ENCODE data around the gene E2F4. TPM values are rescaled to one million over a fixed set of nuclear protein-coding genes. Genes with fewer than 3 reads are reported as not detected.
A peak's percentile ranks its signal among the peaks of the same experiment; 100 is the strongest.

Gene E2F4
- total and polyA plus RNA-seq, 2 of the 13 experiments (the other 11 are each of a cell fraction or from before 2014, with no cell fraction given): 84.8 to 91.2 TPM

DNA sequence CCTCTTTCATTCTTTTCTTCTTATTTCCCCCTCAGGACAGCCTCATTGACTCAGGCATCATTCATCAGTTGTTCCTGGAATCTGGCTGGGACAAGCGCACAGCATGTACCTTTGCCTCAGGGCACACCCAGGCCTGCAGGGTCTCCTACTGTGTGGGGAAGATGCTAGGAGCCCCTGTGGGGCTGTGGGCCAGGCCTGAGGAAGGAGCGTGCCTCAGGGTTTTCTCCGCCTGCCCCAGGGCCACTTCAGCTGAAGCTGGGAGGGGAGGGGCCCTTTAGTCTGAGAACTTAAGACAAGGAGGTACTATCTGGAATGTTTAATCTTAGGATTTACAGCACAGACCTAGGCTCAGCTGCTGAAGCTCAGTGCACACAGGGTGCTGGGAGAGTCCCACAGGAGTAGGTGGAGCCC lies 14.9 kb downstream of the E2F4 start:
- Histone ChIP-seq H3K4me1 (ENCODE audit: insufficient read depth, low read length) (peaks cover 55% of the 10 kb centered on the region), H4K20me1 (ENCODE audit: insufficient read depth, low read length) (no peaks in the 10 kb centered on the region), H3K36me3 (replicated peaks in 1 of 2; ENCODE audit: control insufficient read depth in 1 of 2, insufficient read depth in 2 of 2, low read length in 2 of 2) (peaks cover 14 to 15% of the 10 kb centered on the region in 2 experiments; a peak in 4 of 5 replicates), H3K79me2 (ENCODE audit: insufficient read depth, low read length) (no peaks in the 10 kb centered on the region), H3K4me2 (ENCODE audit: low read depth, low read length) (peak overlapping the region; percentile 4; the same call in 1 of the 2 replicates), H3K9ac (ENCODE audit: insufficient read depth, low read depth, low read length) (peak overlapping the region; percentile 5; the same call in 1 of the 2 replicates), H3K9me3 (ENCODE audit: low read length) (no peaks in the 10 kb centered on the region), H3K27ac (ENCODE audit: extremely low read length, insufficient read depth, low read length) (no peak overlapping the region), H3K4me3 (replicated peaks in 1 of 3; ENCODE audit: insufficient read depth in 1 of 3, low read depth in 2 of 3, low read length in 3 of 3) (no peak overlapping the region), H2AFZ (ENCODE audit: low read length) (no peak overlapping the region), H3K27me3 (ENCODE audit: control insufficient read depth in 1 of 2, insufficient read depth in 2 of 2, low read length in 2 of 2) (no peaks in the 10 kb centered on the region)
- BruUV-seq (replicated peaks): no TSS peak
- in situ Hi-C loops (cut with HindIII; ENCODE audit: extremely low pct_ligation_motif_present, low pct_unique_long_range_greater_than_20kb) (no loop called here), intact Hi-C loops (cut with micrococcal nuclease; ENCODE audit: unreplicated experiment) (no loop called here)
- POLR2A ChIA-PET: interaction anchor here (1.4 to 2.1 kb wide), 6 partner anchors 9 to 40 kb away, joined by 3 to 6 read pairs (median 4); partner anchors contain the start of genes FHOD1, NOL3 and TMEM208
- no peak for ATAC-seq
- TF ChIP-seq SSRP1 (CRISPR knock-in tag; IDR thresholded peaks at IDR 0.05): 0 out of 2 replicates have a peak, but pooled peaks have one; percentile 24
- TF ChIP-seq KAT2B (IDR thresholded peaks at IDR 0.05; ENCODE audit: borderline replicate concordance, low read depth, low read length): no peak
- no peak for TF ChIP-seq JUN (CRISPR knock-in tag; IDR thresholded peaks at IDR 0.05)
- TF ChIP-seq U2AF2 (IDR thresholded peaks at IDR 0.05; ENCODE audit: low read depth, low read length): no peak
- peak; percentile 21 for TF ChIP-seq CCAR2 (optimal IDR thresholded peaks at IDR 0.05; ENCODE audit: low read depth, low read length)
- TF ChIP-seq ZNF558 (CRISPR knock-in tag; IDR thresholded peaks at IDR 0.05; ENCODE audit: borderline replicate concordance): 0 out of 2 replicates have a peak, but pooled peaks have one; percentile 57
- DNase-seq (ENCODE audit: low spot score): no peak
- CTCF ChIA-PET (ENCODE audit: low intra/inter-chr PET ratio, low total read pairs): no interaction called here
- WGBS (ENCODE audit: low lambda C conversion rate): 97% methylated on average over 3 of the region's 3 CpGs
- no peak for FAIRE-seq

GRCh38 chr16:67207249-67208091 lies 15.5 kb downstream of the E2F4 start:
- Histone ChIP-seq H3K27me3 (ENCODE audit: control insufficient read depth in 1 of 2, insufficient read depth in 2 of 2, low read length in 2 of 2) (no peaks in the 10 kb centered on the region), H4K20me1 (ENCODE audit: insufficient read depth, low read length) (no peaks in the 10 kb centered on the region), H3K27ac (ENCODE audit: extremely low read length, insufficient read depth, low read length) (no peak overlapping the region), H3K4me2 (ENCODE audit: low read depth, low read length) (peak overlapping the region; percentile 4; the same call in 1 of the 2 replicates), H3K4me1 (ENCODE audit: insufficient read depth, low read length) (peaks cover 55% of the 10 kb centered on the region), H3K9me3 (ENCODE audit: low read length) (no peaks in the 10 kb centered on the region), H3K9ac (ENCODE audit: insufficient read depth, low read depth, low read length) (peak overlapping the region; percentile 5; the same call in 1 of the 2 replicates), H3K36me3 (replicated peaks in 1 of 2; ENCODE audit: control insufficient read depth in 1 of 2, insufficient read depth in 2 of 2, low read length in 2 of 2) (peaks cover 9 to 10% of the 10 kb centered on the region in 2 experiments; a peak in 3 of 5 replicates), H3K4me3 (replicated peaks in 1 of 3; ENCODE audit: insufficient read depth in 1 of 3, low read depth in 2 of 3, low read length in 3 of 3) (no peak overlapping the region; a peak in 1 of 6 replicates), H3K79me2 (ENCODE audit: insufficient read depth, low read length) (no peaks in the 10 kb centered on the region), H2AFZ (ENCODE audit: low read length) (no peak overlapping the region)
- ATAC-seq (peak; percentile 15), DNase-seq (ENCODE audit: low spot score) (no peak), FAIRE-seq (no peak)
- ChIA-PET CTCF (ENCODE audit: low intra/inter-chr PET ratio, low total read pairs) (no interaction called here), POLR2A (interaction anchor here (0.5 to 2.1 kb wide), 7 partner anchors 9 to 40 kb away, joined by 3 to 6 read pairs (median 3); partner anchors contain the start of genes FHOD1, NOL3 and TMEM208)
- intact Hi-C loops (cut with micrococcal nuclease; ENCODE audit: unreplicated experiment) (no loop called here), in situ Hi-C loops (cut with HindIII; ENCODE audit: extremely low pct_ligation_motif_present, low pct_unique_long_range_greater_than_20kb) (no loop called here)
- no TSS peak for BruUV-seq (replicated peaks)
- WGBS (ENCODE audit: low lambda C conversion rate): 52% methylated on average over 15 of the region's 21 CpGs
- TF ChIP-seq ZNF33B (CRISPR knock-in tag; IDR thresholded peaks at IDR 0.05) (no peak), RARA (CRISPR knock-in tag; IDR thresholded peaks at IDR 0.05) (peak; percentile 67; the same call in 1 of the 2 replicates), JUN (CRISPR knock-in tag; IDR thresholded peaks at IDR 0.05) (0 out of 2 replicates have a peak, but pooled peaks have one; percentile 53), ZSCAN22 (CRISPR knock-in tag; IDR thresholded peaks at IDR 0.05) (no peak), SP5 (CRISPR knock-in tag; IDR thresholded peaks at IDR 0.05; ENCODE audit: borderline replicate concordance, low read depth) (no peak), DDIT3 (CRISPR knock-in tag; IDR thresholded peaks at IDR 0.05) (no peak), ARID4A (CRISPR knock-in tag; IDR thresholded peaks at IDR 0.05; ENCODE audit: borderline replicate concordance) (0 out of 2 replicates have a peak, but pooled peaks have one; percentile 22)
